Stimulated activated CD8-positive, alpha-beta memory T cell treated with anti-CD3 and anti-CD28 coated beads, Interleukin-4, amount 100 ng/mL, for 48 hours (primary cell): ENCODE results near the gene NUTM1.
"Not testable (repeated sequence)": the region's sequence is repeated elsewhere in the genome, so short reads cannot be mapped to it uniquely, and the experiment has no call there.

Experiments used
- DNase-seq: peaks from one replicate; pipeline ENCODE4 v3.0.0-alpha.2; 2020

The NUTM1 gene

DNA sequence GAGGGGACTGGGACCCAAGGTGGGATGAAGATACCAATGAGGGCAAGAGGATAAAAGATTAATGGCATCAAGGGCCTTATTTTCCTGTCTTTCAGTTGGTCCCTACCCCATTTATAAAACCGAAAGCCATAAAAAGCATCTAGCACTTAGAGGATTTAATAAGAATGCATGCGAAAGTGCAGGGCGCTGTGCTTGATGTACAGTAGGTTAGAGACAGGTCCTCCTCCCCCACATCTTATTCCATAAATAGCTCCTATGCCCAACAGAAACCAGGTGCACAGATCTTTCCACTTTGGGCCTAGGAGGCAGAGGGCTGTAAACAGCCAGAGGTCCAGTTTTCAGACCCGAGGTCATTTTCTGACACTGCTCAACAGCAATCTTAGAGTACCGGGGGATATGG is 22.7 kb downstream of the NUTM1 start:
- DNase-seq = no peak

DNA sequence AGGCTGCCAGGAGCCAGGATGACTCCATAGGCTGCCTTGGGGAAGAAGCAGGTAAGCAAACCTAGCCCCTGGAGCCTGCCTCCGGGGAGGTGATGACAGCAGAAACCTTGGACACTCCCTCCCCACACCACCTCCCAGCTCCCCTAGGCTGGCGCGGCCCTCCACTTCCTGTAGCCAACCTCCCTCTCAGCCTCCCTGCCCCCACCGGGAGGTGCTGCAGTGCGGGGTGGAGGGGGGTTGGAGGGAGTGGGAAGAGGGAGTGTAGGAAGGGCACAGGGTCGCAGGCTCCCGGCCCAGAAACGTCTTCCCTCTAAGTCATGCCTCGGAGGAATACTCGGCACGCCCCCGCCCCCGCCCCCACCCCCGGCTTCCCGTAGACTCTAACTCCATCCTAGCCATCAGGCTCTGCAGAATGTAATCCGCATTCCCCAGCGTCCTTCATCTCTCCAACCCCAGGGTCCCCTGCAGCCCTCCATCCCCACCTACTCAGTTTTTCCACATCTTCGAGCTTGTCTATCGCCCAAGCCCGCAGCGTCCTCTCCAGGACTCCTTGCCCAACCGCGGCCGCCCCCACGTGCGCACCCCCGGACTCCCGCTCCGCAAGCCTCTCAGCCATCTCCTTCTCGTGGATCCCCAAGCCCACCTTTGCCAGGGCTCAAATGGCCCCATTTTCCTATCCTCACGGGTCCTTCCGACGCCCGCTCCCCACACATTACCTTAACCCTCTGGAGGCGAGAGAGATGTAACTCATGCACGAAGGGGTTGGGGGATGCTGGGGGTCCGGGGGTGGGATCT is 23.4 kb downstream of the NUTM1 start:
- peak; percentile 73 for DNase-seq

GRCh38 chr15:34367101-34368081 is 24.3 kb downstream of the NUTM1 start, which contains the start of gene LPCAT4:
Gene LPCAT4 (minus strand): TSS chr15:34367196. CDS start chr15:34367100, 96 bp downstream.
- DNase-seq = peak; percentile 91

DNA sequence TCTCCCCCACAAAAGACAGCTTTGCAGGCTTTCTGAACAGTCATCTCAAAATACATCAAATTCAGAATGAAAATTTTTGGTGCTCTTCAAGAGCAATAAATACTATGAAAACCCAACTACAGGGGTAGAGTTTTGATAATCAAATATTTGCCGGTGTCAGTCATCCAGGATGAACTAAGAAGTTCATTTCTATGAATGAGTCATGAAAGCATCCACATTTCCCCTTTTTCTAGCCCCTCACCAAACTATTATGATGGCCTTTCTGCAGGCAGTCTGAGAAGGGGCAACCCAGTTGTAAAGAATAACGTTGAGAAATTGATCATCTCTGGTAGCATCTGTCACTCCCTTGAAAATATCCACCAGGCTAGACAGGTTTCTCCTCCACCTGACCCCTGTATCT is 27.0 kb downstream of the NUTM1 start:
- DNase-seq = no peak

DNA sequence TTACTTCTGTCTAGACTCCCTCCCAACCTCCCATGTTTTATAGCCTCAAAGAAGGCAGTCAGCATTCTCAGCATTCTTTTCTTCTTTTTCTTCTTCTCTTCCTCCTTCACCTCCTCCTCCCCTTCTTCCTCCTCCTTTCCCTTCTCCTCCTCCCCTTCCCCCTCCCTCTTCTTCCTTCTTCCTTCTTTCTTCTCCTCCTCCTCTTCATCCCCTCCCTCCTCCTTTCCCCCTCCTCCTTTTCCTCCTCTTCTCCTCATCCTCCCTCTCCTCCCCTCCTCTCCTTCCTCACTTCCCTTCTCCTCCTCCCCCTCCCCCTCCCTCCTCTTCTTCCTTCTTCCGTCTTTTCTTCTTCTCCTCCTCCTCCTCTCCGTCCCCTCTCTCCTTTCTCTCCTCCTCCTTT is 27.5 kb downstream of the NUTM1 start:
- no peak for DNase-seq

DNA sequence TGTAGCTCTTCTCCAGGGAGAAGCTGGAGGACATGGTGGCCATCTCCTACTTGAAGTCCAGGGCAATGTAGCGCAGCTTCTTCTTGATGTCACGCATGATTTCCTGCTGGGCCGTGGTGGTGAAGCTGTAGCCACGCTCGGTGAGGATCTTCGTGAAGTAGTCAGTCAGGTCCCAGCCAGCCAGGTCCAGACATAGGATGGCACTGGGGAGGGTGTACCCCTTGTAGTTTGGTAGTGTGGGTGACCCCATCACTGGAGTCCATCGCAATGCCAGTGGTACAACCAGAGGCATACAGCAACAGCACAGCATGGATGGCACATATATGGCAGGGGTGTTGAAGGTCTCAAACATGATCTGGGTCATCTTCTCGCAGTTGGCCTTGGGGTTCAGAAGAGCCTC is 30.8 kb downstream of the NUTM1 start:
- DNase-seq = no peak

GRCh38 chr15:34374816-34375215 is 31.7 kb downstream of the NUTM1 start:
- DNase-seq = no peak

GRCh38 chr15:34375541-34375940 is 32.4 kb downstream of the NUTM1 start:
- not testable (repeated sequence) for DNase-seq

- DNase-seq = no peak
Measured at GRCh38 chr15:34376856-34377255, 33.7 kb downstream of the NUTM1 start.

- not testable (repeated sequence) for DNase-seq
Measured at GRCh38 chr15:34380491-34380890, 37.4 kb downstream of the NUTM1 start.

- DNase-seq = not testable (repeated sequence)
Measured at GRCh38 chr15:34381829-34382521, 38.9 kb downstream of the NUTM1 start.

GRCh38 chr15:34389594-34390086 is 46.5 kb downstream of the NUTM1 start:
- not testable (repeated sequence) for DNase-seq

DNA sequence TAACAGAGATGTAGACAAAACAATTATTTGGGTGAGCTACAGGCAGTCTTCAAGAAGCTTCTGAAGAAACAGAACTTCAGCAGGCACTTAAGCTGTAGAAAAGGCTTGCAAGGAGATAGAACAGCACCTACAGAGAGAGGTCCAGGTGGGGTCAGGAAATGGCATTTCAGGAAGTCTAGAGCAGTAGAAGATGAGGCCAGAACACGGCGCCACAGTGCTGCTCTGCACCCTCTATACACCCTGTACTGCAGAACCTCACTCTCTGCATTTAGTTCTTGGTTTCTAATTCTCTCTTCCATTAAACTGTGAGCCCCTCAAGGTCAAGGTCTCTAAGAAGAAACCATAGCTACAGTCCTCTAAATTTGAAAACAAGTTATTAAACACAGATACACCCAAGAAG is 49.9 kb downstream of the NUTM1 start:
- DNase-seq = not testable (repeated sequence)

DNA sequence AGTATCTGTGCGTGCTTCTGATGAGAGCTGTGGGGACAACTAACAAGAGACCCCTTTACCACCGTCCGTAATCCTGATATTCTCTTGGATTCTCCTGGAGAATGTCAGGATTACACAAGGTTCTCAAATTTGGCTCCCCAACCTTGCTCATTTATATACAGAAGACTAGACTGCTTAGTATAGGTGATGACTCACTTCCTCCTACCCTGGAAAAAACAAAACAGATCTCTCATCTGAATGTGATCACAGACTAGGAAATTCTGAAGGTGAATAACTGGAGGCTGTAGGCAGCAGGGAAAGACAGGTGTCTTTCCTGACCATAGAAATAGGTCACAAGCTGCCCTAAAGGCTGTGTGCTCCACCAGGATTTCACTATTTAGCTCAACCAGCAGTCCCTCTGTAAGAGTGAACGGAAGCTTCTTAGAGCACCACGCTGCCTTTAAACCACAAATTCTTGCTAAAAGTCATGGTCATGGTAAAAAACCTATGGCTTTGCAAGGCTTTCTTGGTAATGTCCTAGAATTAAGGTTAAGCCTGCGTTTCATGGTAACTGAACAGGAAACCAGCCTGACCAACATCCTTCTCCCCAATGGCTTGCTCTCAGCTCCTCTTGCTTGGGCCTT is 54.6 kb downstream of the NUTM1 start:
- not testable (repeated sequence) for DNase-seq

DNA sequence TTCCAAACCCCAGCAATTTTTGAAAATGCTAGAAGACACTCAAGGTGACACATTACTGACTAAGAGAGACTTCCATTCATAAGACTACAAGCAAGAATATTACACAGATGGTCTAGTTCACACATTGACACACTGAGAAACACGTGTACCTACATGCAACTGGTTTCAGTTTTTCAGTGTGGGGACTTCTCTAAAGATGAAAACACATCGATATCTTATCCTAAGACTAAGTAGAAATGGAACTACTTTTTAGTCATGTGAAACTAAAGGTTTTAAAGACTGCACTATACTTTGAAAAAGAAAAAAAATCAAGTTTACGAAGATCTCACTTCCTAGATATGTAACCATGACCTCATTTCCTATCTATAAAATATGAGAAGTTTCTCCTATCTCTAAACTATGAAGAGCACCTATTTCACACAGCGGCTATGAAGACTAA is 60.1 kb downstream of the NUTM1 start:
- not testable (repeated sequence) for DNase-seq

DNA sequence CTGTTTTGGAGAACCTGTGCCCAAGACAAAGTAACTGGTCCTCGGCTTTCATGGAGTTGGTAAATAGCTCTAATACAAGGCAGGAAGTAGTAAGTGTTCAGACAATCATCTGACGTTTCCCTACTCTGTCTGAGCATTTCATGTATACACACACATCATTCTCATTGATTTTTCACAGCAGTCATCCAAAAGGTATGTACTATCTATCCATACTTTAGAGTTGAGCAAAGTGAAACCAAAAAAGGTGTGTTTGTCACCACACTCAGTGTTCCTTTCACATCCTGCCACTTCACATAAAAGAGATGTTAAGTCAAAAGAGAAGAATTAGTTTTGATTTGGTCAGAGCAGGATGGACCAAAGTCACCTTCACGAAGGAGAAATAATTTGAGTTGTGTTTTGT is 60.8 kb downstream of the NUTM1 start:
- not testable (repeated sequence) for DNase-seq
